D721Med (cell line): ENCODE measurements around the gene KLC1.

ENCODE experiments used
- DNase-seq: peaks from one replicate; pipeline ENCODE4 v3.0.0; 2011; ENCODE audit warnings: low spot score; ENCODE audit not compliant: insufficient read length
- FAIRE-seq: peaks from 2 replicates; lab custom pipeline; 2011; peaks lifted over from hg19 to GRCh38; lab: Jason Lieb, UNC
- TF ChIP-seq, protein P1 (sequence below): IDR thresholded peaks from 2 replicates; pipeline ENCODE4 v1.5.1; 2012; ENCODE audit warnings: mild to moderate bottlenecking, control low read depth; ENCODE audit not compliant: insufficient read depth; ENCODE audit errors: missing control alignments

KLC1 gene

DNA sequence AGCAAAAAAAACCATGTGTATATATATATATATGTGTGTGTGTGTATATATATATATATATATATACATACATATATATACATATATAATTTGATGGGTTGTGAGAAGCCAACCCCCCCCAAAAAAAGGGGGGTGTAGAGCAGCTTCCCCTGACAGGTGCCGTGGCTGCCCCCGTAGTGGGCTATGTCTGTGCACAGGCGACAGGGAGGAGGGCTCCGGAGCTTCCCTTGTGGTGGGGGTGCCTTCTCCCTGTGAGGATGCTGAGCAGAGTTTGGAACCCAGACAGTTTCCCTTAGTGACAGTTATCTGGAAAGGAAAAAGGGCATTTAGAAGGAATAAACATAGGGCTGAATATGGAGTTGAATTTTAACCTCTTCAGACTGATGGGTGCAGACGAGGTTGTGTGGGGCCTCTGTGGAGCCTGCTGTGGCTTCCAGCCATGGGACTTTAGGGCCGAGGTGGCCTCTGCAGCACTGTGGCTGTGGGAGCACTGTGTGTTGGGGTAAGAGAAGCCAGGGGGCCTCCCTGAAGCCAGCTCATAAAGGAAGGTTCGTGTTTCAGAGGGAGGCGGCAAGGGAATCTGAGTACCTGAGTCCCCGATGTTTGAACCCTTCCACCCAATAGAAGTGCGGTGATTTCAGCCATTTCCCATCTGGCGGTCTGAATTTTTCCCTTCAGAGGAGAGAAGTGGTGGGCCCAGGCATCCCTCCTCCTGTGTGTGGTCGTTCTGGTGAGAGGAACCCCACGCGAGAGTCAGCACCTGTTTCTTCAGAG lies 66.5 kb downstream of the KLC1 start:
- TF ChIP-seq, protein P1, sequence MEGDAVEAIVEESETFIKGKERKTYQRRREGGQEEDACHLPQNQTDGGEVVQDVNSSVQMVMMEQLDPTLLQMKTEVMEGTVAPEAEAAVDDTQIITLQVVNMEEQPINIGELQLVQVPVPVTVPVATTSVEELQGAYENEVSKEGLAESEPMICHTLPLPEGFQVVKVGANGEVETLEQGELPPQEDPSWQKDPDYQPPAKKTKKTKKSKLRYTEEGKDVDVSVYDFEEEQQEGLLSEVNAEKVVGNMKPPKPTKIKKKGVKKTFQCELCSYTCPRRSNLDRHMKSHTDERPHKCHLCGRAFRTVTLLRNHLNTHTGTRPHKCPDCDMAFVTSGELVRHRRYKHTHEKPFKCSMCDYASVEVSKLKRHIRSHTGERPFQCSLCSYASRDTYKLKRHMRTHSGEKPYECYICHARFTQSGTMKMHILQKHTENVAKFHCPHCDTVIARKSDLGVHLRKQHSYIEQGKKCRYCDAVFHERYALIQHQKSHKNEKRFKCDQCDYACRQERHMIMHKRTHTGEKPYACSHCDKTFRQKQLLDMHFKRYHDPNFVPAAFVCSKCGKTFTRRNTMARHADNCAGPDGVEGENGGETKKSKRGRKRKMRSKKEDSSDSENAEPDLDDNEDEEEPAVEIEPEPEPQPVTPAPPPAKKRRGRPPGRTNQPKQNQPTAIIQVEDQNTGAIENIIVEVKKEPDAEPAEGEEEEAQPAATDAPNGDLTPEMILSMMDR = no peak
- DNase-seq (no peak), FAIRE-seq (no peak)

DNA sequence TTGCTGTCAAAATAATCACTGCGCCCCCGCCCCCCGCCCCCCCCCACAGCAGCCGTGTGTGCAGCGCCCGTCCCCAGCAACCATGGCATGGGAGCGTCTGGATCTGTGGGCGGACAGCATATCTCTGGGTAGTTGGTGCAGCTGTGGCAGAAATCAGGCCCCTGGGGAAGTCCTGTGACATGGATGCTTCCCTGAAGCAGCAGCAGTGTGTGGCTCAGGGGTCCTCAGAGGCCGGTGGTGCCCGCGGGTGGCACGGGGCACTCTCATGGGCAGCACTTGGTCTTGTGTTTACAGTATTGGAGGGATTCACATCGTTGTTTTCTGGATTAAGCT lies 67.0 kb downstream of the KLC1 start:
- TF ChIP-seq, protein P1 = no peak
- DNase-seq = no peak
- no peak for FAIRE-seq

DNA sequence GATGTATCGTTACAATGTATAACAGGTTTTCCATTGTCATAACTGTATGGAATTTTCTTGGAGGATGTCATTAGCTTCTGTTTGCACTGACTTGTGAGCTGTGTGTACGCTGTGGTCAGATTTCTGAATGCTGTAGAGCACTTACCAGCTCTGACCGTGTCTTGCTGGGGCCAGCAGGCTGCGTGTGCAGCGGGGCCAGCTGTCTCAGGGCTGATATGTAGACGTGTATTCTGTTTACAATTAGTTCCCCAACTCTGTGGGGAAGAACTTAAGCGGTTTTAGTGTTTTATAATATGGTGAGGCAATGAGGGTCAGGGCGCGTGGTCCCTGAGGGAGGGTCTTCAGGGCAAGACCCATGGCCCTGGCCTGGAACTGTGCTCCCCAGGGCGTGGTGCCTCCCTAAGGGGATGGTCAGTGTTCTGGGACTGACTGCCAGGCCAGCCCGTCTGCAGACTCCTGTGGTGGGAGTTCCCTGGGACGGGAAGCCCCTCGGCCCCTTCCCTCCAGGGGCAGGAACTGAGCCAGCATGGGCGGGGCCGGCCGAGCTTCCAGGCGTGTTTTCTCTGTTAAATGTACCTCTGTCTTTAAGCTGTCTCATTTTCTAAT lies 67.6 kb downstream of the KLC1 start:
- TF ChIP-seq, protein P1 = no peak
- DNase-seq (no peak), FAIRE-seq (no peak)

DNA sequence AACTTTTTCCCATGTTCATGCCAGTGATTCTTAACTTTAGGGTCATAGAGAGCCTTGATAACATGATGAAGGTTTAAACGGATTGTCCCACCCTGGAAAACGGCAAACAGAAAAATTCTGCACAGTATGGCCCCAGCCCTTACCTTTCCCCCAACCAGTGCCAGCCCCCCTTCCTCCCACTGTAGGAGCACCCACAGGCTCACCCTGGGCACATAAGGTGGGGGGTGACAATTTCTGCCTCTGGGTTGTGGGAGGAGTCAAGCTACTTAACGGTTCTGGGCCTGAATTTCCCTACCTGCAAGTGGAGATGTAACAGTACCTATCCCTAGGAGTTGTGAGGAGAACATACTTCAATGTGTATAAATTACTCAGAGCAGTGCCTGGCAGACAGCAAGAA lies 68.2 kb downstream of the KLC1 start:
- FAIRE-seq (no peak), DNase-seq (no peak)
- TF ChIP-seq, protein P1 = no peak

DNA sequence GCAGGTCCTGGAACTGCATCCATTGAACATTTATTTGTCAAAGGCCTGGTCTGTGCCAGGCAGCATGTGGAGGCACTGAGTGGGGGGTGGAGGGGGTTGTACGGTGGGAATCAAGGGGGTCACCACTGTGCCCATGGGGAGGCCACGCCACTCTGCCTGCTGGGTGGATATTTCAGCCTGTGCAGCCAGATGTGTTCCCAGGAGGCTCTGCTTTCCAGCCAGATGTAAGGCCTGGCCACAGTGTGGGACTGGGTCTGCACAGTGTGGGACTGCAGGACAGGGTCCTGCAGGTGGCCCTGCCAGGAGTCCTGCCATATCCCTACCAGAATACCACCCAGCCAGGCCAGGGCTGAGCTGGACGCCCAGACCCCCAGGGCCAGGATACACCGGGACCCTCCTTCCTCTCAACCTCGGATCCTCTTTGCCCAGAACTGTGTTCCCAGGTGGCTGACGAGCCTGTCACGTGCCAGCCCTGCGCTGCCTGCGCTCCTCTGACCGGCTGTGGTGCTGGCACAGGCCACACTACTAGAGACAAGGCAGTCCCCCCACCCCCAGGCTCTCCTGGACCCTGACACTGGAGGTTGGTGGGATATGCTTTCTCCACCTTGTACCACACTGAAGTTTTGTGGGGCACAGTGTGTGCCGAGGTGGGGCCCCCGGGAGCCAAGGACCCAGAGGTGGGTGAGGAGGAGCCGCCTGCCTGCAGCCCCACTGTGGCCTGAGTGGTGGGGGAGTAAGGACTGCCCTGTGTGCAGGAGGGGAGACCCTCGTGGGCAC lies 68.8 kb downstream of the KLC1 start:
- FAIRE-seq (no peak), DNase-seq (no peak)
- TF ChIP-seq, protein P1 = no peak

DNA sequence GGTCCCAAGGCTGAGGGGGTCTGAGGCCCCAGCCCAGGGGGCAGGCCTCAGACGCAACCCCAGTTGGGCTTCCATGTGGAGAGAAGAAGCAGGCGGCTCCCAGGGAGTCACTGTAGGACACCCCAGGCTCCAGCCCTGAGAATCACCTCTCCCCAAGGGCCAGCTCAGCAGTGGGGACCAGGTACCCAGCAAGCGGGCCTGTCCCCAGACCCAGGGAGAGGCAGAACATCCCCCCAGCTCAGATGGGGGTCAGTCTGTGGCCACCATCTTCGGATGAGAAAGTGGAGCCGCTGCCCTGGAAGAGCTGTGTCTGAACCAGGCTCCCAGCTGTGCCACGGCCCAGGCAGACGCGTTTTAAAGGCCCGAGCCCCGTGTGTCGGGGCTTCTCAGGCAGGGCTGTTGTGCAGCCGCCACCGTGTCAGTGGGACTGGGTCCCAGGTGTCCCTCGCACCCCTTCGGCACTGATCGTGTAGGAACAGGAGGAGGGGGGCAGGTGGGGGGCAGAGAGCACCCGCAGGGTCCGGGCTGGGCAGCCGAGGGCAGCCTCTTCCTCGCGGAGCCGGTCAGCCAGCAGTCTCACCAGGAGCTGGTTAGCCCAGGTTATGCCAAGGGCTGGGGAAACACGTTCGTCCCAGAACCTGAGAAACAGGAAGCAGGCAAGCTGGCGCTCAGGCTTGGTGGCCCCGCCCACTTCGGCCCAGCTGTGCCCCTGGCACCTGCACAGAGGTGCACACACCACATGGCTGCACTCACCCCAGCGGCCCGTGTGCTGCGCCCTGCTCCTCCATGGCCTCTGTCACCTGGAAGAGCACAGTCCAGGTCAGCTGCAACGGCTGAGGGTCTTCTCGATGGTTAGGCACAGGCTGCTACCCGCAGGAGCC lies 69.6 kb downstream of the KLC1 start:
- no peak for FAIRE-seq
- TF ChIP-seq, protein P1 = no peak
- DNase-seq = no peak
